KOPT-K1 (cell line): ENCODE results near the gene NDUFS8.

Source experiments
- H3K27ac ChIP-seq: fragments of 200-600 bp; sonication (generic); 2 replicates; pipeline ENCODE4 v1.5.1; 2016; ENCODE audit warnings: antibody characterized with exemption, mild to moderate bottlenecking, low read depth, low read length; ENCODE audit not compliant: poor library complexity, severe bottlenecking
- H3K36me3 ChIP-seq: fragments of 200-600 bp; sonication (generic); 2 replicates; pipeline ENCODE4 v1.5.1; 2017; ENCODE audit warnings: antibody characterized with exemption, mild to moderate bottlenecking, low read length, moderate library complexity; ENCODE audit not compliant: insufficient read depth
- H3K9me3 ChIP-seq: fragments of 200-600 bp; sonication (generic); 2 replicates; pipeline ENCODE4 v1.5.1; 2017; ENCODE audit warnings: antibody characterized with exemption, low read length, mild to moderate bottlenecking; ENCODE audit not compliant: insufficient read depth, poor library complexity, severe bottlenecking

Gene NDUFS8

GRCh38 chr11:68057807-68058206 lies 27.3 kb downstream of the NDUFS8 start:
- no peak overlapping the region for H3K27ac ChIP-seq
- peaks cover 58% of the 10 kb centered on the region for H3K36me3 ChIP-seq
- H3K9me3 ChIP-seq, result no peaks in the 10 kb centered on the region

DNA sequence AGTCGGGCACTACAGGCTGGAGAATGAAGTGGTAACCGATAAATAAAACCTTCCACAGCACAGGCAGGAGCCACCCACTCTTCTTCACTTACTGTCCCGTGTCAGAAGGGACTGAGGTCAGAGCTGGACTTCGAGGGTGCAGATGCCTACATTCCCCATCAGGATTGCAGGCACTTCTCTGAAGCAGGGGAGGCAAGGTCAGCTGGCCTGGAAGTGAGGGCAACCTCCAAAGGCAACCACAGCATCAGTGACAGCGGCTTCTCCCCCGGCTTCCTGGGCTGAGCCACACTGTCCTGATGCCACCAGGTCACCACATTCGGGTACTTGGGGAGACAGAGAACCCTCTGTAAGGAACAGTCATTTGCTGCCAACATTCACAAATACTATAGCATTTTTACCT lies 31.0 kb downstream of the NDUFS8 start:
- Histone ChIP-seq H3K36me3 (peaks cover 78% of the 10 kb centered on the region), H3K27ac (no peak overlapping the region), H3K9me3 (no peaks in the 10 kb centered on the region)

GRCh38 chr11:68064926-68065325 lies 34.4 kb downstream of the NDUFS8 start:
- no peaks in the 10 kb centered on the region for H3K9me3 ChIP-seq
- H3K36me3 ChIP-seq, result peaks cover 96% of the 10 kb centered on the region
- H3K27ac ChIP-seq, result no peak overlapping the region

GRCh38 chr11:68065841-68066240 lies 35.4 kb downstream of the NDUFS8 start:
- Histone ChIP-seq H3K9me3 (no peaks in the 10 kb centered on the region), H3K36me3 (peaks cover 99% of the 10 kb centered on the region), H3K27ac (no peak overlapping the region)

DNA sequence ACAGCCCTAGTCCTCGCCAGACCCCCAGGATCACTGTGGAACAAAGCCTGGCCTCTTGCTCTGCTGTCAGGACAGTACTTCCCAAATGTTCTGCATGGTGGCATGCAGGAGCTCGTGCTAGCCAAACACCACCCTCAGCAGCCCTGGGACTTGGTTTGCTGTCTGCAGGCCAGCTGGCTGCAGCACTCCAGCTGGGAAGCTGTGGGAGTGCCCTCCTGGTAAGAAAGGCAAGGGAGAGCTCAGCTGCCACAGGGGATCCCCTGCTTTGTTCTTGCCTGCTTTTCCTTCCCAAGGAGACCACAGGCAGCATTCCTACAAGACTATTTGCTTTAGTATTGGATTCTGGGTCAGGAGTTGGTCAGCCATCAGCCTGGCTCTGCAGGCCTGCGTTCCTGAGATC lies 36.3 kb downstream of the NDUFS8 start:
- peaks cover 99% of the 10 kb centered on the region for H3K36me3 ChIP-seq
- no peak overlapping the region for H3K27ac ChIP-seq

GRCh38 chr11:68067991-68068390 lies 37.5 kb downstream of the NDUFS8 start:
- Histone ChIP-seq H3K9me3 (no peaks in the 10 kb centered on the region), H3K36me3 (peaks cover 99% of the 10 kb centered on the region), H3K27ac (no peak overlapping the region)

More for the DNA sequence above, 36.3 kb downstream of the NDUFS8 start:
- H3K9me3 ChIP-seq, result no peaks in the 10 kb centered on the region

DNA sequence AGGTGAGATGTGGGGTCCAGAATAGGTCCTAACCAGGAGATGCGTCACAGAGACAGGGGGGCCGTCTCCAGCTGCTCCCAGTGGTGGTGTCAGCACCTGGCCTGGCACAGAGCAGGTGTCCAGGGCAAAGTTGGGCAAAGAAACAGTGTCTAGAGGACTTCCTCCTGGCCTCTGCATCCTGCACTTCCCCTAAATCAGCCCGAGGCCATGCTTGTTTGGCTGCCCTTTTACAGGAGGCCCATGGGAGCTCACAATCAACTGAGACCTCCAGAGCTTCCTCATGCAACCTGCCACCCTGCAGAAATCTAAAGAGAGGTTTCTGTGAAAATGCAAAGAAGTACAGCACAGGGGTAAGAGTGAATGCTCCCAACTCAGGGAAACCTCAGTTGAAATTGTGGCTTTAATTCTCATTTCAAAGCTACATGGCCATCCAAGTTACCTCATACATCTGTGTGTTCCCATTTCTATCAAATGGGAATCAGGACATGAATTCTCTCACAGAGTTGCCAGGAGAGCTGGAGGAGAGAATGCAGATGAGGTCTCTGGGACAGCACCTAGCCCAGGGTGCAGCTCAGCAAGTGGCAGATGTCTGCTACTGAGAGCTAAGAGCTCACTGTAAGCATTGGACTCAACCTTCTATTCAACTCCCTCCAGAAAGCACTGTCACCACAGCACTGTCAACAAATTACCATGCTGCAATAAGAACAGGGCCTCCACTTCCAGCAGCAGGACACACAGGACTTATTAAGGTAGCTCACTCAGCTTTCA lies 41.0 kb downstream of the NDUFS8 start:
- peaks cover 81% of the 10 kb centered on the region for H3K36me3 ChIP-seq
- H3K9me3 ChIP-seq, result no peaks in the 10 kb centered on the region
- no peak overlapping the region for H3K27ac ChIP-seq

DNA sequence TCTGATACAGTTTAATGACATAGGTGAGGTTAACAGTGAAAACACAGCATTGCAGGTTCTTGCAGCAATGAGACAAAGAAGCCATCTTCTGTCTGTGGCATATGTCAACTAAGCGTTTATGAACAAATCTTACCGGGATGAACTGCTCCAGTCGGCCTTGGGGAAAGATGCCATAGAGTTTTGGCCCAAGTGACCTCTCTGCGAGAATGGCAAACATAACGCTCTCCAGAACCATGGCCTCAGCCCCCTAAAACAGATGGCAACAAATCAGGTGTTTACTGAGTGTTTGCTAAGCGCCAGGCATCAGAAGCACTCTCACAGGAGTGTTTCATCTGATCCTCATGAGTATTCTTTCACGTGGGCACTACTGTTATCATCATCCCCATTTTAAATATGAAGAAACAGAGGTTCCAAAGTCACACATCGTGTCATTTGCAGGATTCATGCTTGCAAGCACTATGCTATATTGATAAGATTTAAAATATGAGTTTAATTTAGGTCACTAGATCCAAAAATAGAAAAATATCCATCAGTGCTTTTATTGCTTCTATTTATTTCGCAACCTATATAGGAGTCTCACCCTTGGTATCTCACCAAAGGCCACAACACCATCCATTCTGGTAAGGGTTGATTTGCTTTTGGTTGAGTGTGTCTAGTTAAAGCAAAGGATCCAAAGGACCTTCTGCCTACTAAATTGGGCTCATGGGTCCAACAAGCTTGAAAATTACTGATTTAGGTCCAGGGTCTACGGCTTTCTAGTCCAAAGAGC lies 44.3 kb downstream of the NDUFS8 start:
- no peaks in the 10 kb centered on the region for H3K9me3 ChIP-seq
- H3K27ac ChIP-seq, result no peak overlapping the region
- peaks cover 49% of the 10 kb centered on the region for H3K36me3 ChIP-seq

GRCh38 chr11:68076371-68077042 lies 46.0 kb downstream of the NDUFS8 start:
- H3K36me3 ChIP-seq, result peaks cover 31% of the 10 kb centered on the region
- no peaks in the 10 kb centered on the region for H3K9me3 ChIP-seq
- H3K27ac ChIP-seq, result no peak overlapping the region

- H3K9me3 ChIP-seq, result no peaks in the 10 kb centered on the region
- H3K36me3 ChIP-seq, result peaks cover 17% of the 10 kb centered on the region; the same call in 1 of the 2 replicates
- H3K27ac ChIP-seq, result no peak overlapping the region
Observed at GRCh38 chr11:68077617-68078582, 47.4 kb downstream of the NDUFS8 start.

- no peak overlapping the region for H3K27ac ChIP-seq
- H3K9me3 ChIP-seq, result no peaks in the 10 kb centered on the region
- H3K36me3 ChIP-seq, result no peaks in the 10 kb centered on the region; the same call in 1 of the 2 replicates
Observed at GRCh38 chr11:68080860-68081259, 50.4 kb downstream of the NDUFS8 start.

GRCh38 chr11:68081691-68082090 lies 51.2 kb downstream of the NDUFS8 start:
- no peak overlapping the region for H3K27ac ChIP-seq
- no peaks in the 10 kb centered on the region for H3K9me3 ChIP-seq
- H3K36me3 ChIP-seq, result no peaks in the 10 kb centered on the region; the same call in 1 of the 2 replicates

DNA sequence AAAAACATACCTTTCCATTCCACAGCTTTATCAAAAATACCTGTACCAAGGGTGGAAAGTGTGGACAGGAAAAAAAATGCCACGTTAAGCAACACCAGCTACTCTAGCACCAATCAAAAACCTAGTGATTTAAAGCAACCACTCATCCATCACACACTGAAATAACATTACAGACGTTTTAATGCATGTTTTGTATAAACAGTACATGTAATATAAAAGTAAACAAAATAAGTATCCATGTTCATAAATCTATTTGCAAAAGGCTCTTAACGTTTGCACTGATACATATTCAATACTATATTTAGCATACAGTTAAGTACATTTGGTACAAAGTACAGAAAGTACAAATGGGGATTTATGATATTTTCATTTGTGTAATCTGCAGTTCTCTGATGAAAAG lies 52.0 kb downstream of the NDUFS8 start:
- Histone ChIP-seq H3K27ac (no peak overlapping the region), H3K9me3 (no peaks in the 10 kb centered on the region), H3K36me3 (no peaks in the 10 kb centered on the region)

GRCh38 chr11:68083517-68083916 lies 53.0 kb downstream of the NDUFS8 start:
- no peaks in the 10 kb centered on the region for H3K36me3 ChIP-seq
- H3K9me3 ChIP-seq, result no peaks in the 10 kb centered on the region
- no peak overlapping the region for H3K27ac ChIP-seq
